NCI-H1417 (cell line): ENCODE measurements around the gene PRRT4.

Experiments
- DNase-seq, 3 experiments: peaks; one replicate each; lab custom pipeline; 2025; lab: John Stamatoyannopoulos, UW

The PRRT4 gene

DNA sequence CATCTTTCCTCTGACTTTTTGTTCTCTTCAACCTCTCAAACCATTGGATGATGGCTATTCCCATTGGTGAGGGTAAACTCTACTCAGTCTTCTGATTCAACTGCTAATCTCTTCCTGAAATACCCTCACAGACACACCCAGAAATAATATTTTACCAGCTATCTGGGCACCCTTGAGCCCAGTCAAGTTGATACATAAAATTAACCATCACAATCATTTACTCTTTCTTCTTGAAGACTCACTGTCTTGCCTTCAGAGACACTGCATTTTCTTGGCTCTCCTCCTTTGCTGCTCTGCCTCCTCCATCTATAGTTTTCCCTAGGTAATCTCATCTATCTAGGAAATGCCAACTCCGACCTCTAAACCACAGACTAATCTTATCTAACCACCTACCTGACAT lies 12.6 kb upstream of the PRRT4 start:
- DNase-seq, result no peak

DNA sequence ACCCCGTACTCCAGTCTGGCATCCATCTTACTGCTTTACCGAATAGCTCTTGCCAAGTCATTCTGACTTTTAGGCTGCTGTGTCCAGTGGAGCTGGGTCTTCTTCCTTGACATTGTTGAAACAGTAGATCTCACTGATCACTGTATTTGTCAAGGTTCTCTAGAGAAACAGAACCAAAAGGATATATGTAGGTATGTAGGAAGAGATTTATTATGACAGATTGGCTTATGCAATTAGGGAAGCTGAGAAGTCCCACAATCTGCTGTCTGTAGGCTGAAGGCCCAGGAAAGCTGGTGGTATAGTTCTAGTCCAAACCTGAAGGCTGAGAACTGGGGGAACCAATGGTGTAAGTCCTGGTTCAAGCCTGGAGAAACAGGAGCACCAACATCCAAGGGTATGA lies 12.1 kb upstream of the PRRT4 start:
- DNase-seq, result no peak

GRCh38 chr7:128370491-128370890 lies 9.0 kb upstream of the PRRT4 start:
- no peak for DNase-seq

DNA sequence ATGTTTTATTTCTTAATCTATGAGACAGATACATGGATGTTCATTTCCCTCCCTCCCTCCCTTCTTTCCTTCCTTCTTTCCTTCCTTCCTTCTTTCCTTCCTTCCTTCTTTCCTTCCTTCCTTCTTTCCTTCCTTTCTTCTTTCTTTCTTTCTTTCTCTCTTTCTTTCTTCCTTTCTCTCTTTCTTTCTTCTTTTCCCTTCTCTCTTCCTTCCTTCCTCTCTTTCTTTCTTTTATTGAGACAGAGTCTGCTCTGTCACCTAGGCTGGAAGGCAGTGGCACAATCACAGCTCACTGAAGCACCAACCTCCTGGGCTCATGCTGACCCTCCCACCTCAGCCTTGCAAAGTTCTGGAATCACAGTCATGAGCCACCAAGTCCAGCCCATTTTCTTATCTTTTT lies 5.5 kb upstream of the PRRT4 start:
- no peak for DNase-seq

DNA sequence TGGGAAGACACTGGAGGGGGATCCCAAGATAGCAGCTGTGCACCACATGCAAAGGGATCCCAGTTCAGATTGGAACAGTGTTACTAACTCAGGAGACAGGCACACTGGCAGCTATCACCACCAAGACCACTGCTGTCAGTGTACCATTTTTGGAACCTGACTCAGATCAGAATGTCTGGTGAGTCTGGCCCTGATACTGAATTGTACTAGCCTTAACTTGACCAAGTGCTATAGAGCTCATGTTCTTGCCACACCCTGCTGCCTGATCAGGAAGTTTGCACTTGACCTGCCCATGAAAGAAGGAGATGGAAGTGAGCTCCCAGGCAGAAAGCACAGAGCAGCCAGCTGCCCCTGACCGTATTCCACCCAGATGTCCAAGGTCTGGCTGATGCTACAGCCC lies 4.8 kb upstream of the PRRT4 start:
- DNase-seq, result no peak

DNA sequence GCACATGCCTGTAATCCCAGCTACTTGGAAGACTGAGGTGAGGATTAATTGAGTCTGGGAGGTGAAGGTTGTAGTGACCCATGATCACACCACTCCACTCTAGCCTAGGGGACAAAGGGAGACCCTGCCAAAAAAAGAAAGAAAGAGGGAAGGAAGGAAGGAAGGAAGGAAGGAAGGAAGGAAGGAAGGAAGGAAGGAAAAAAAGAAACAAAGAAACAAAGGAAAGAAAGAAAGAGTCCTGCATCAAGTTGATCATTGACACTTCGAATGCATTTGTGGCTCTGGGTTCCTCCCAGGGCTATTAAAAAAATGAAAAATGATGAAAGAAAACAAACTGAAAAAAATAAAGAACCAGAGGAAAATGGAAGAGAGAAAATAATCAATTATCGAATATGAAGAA lies 3.9 kb upstream of the PRRT4 start:
- no peak for DNase-seq

GRCh38 chr7:128364166-128364870 lies 2.8 kb upstream of the PRRT4 start:
- DNase-seq, result no peak

- no peak for DNase-seq
These were observed 1.8 kb upstream of the PRRT4 start for GRCh38 chr7:128363261-128363721.

DNA sequence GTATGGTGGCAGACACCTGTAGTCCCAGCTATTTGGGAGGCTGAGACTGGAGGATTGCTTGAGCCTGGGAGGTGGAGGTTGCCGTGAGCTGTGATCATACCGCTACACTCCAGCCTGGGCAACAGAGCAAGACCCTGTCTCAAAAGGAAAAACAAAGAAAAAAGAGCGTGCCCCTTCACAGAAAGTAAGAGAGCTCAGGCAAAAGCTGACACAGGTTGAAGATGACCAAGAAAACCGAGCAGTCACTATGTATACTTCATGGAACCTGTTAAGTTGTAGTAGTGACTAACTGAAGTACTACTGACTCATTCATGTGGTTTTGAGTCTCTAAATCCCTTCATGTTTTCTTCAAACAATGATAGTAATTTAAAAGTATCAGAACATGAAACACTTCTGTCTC lies 1.2 kb upstream of the PRRT4 start:
- DNase-seq, result no peak

GRCh38 chr7:128360359-128360678 lies 1.2 kb downstream of the PRRT4 start:
- peak in 1 of 3 experiments; percentile 63 for DNase-seq

DNA sequence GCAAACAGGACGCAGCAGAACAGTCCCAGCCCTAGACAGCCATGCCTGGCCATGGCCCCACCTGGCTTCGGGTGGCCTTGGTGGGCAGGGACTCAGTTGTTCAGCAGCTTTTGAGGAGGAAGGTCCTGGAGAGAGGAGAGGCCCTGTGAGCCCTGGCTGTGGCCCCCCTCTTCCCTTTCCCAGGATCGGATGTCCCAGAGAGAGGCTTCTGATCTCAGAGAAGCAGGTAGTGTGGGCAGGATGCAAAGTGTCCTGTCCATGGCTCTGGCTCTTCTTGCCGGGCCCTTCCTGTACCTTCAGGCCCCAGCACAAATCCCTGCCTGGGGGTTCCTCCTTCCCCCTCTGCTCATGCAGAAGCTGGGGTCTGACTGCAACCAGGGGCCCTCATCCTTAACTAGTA lies 1.6 kb downstream of the PRRT4 start:
- no peak for DNase-seq

DNA sequence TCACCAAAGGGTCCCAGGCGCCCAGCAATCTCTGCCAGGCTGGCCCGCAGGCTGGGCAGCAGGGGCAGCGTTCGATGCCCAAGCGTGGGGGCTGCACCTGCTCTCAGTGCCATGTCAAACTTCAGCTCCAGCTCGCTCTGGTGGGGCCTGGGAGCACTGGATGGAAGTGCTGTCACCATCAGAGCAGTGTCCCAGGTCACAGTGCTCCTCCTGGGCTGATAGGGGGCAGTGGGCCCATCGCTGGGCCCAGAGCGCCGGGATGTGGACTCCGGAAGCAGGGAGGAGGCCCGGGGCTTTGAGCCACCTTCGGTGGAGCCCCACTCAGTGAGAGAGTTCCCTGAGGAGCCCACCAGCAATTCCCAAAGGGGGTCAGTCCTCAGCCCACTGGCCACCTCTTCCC lies 2.2 kb downstream of the PRRT4 start:
- no peak for DNase-seq

DNA sequence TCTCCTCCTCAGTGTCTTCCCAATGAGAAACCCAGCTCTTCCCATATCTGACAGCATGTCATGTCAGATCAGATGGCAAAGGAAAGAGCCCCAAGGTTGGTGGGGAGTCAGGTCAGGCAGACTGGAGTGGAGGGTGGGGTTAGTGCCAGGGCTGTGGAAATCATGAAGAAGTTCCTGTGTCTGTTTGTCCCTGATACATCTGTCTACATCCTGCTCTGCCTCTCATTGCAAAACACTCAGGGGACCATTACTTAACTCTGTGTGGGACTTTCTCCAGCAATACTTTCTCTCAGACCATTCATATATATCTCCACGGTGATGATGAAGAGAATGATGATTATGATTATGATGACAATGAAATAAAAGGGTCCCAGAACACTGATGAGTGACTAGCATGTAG lies 3.3 kb downstream of the PRRT4 start:
- no peak for DNase-seq

GRCh38 chr7:128357217-128357613 lies 4.3 kb downstream of the PRRT4 start:
- DNase-seq, result no peak

- no peak for DNase-seq
These were observed 4.8 kb downstream of the PRRT4 start for GRCh38 chr7:128356546-128357216.

DNA sequence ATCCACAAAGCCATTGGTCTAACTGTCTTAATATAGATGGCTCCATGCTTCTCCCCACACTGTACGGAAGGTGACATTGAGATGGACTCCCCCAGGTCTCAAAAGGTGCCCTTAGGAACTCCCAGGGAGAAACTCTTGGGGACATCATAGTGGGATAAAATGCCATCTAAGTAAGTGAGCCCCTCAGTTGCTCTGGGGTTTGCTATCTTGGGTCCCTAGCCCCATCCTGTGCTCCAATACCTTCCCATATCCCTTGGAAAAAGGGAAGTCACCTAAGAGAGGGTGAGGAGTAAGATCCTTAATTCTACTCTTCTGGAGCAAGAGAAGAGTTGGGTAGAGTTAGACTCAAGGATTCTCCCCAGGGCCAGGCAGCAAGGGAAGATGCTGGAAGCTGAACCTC lies 7.9 kb downstream of the PRRT4 start:
- DNase-seq, result no peak

DNA sequence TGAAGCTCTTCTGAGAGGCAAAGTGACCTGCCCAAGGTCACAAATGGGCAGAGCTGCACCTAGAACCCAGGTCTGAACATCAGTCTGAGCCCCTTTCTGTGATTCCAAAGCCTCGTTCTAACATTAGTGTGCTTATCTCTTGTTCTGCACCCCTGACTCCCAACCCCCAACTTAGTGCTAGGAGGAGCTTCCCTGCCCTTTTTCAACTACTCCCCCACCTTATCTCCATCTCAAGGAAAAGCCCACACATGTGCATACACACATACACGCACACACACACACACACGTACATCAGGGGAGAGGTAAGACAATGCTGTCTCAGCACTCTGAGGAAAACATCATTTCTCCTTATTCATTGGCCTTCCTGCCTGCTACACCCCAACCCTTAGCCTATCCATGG lies 8.3 kb downstream of the PRRT4 start:
- no peak for DNase-seq

DNA sequence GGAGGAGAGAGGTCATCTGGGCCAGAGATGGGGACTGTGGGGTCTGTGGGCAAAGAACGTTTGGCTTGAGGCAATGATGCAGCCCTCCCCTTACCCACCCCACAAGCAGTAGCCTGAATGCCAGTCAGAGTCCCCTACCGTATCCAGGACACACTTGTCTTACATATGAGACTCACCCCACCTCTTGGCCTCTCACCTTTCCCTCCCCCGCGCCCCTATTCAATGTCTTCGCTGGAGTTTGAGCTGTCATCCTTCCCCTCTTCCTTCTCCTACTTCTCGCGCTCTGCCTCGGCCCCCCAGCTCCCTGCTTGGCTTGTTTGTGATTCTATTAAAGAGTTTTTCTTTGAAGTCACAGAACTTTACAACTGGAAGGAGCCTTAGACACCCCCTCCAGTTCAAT lies 8.9 kb downstream of the PRRT4 start:
- DNase-seq, result no peak

DNA sequence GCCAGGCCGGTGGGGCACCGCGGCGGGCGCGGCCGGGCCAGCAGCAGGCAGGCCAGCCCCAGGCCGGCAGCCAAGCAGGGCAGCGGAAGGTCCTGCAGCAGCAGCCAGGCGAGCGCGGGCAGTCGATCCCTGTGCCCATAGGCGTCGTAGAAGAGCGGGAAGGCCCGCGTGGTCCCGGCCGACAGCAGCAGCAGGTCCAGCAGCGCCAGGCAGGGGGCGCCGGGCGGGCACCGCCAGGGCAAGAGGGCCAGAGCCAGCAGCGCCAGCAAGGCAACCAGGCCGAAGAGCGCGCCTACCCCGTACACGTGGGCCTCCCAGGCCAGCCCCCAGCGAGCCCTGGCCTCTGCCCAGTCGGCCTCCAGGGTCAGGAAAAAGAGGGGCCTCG lies 9.3 kb downstream of the PRRT4 start:
- DNase-seq, result peak in 2 of 3 experiments; percentile 59 to 62

DNA sequence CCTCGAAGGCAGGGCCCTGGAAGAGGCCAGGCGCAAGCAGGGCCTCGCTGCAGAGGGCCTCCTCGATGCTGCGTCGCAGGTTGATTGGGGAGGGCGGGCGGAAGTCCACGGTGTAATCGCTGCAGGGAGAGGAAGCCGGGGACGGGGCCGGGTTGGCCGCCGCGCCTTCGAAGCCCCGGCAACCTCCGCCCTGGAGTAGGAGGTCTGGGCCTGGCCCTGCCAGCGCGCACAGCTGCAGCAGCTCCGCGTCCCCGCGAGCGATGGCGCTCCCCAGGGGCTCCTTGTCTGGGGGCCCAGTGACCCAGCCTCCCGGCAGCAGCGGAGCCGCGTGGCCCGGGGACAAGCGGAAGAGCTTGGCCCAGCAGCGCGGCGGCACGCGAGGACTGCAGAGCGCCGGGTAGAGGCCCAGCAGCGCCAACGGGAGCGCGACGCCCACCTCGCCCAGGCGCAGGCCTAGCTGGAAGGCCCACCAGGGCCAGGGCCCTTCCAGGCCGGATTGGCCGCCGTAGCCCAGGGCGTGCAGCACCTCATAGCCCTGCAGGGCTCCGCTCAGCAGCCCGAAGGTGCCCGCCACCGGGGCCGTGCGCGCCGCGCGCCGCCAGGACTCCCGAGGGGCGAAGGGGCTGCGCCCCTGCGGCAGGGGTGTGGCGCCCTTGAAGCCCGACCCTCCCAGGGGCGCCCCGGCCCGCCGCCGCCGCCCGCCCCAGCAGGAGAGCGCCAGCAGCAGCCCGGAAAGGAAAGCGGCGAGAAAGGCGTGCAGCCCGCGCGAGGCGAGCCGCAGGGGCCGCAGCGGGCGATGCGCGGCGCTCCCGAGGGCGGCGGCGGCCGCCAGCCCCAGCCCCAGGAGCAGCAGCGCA lies 10.0 kb downstream of the PRRT4 start:
- no peak for DNase-seq

DNA sequence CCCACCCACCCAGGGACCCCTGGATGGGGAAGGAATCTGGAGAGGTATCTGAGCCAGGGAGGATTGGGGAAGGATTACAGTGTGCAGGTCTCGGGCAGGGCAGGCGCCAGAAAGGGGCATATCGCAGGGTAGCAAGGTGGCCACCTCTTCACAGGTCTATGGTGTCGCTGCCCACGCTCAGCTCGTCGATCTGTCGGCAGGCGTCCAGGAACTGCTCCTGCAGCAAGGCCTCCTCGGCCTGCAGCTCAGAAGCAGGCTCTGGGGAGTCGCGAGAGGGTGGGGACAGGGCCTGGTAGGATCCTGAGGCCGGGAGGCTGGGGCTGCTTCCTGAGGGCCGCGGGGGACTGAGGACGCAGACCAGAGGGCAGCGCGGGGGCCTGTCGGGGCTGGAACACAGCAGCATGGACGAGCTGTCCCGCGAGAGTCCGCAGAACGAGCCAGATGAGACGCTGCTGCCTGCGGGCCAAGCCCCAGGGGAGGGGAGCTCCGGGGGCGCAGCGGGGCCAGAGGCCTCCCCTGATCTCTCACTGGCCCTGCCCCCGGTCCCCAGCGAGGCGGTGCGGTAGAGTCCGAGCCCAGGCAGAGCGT lies 10.7 kb downstream of the PRRT4 start:
- no peak for DNase-seq

GRCh38 chr7:128349466-128349825 lies 12.0 kb downstream of the PRRT4 start:
- DNase-seq, result no peak

DNA sequence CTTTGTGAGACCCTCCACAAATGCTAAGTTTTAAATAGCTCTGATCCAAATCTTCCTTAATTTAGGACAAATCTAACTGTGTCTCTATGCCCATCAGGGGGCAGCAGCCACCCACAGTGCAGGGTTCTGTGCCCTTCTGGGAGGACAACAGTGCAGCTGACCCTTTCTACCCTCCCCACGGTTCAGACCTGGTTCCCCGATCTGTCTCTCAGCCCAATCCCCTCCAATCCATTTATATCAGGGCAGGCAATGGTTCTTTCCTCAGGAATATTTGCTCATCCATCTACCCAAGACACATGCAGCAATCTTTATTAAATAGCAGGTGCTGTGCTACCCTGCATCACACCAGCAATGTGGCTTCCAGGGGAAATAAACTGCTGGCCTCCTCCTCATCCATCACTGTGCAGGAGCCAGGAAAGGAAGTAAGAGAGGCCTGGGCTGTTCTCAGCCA lies 13.8 kb downstream of the PRRT4 start:
- peak; percentile 30 to 80 (median 62) for DNase-seq
